WTC11 (cell line): ENCODE data around the gene DLGAP4.

Experiments
- ATF2 ChIP-seq: sonication (generic); formaldehyde crosslinking; IDR thresholded peaks from 2 replicates; pipeline ENCODE4 v1.8.1; 2022; ENCODE audit warnings: low read depth, missing genetic modification reagents, borderline replicate concordance
- CREB1 ChIP-seq: sonication (generic); formaldehyde crosslinking; IDR thresholded peaks from 2 replicates; pipeline ENCODE4 v1.8.0; 2023; ENCODE audit warnings: mild to moderate bottlenecking, missing genetic modification reagents
- CTCF ChIP-seq: fragments of 200-600 bp; IDR thresholded peaks from 2 replicates; pipeline ENCODE4 v1.8.0; 2022; ENCODE audit warnings: antibody characterized with exemption
- ELF4 ChIP-seq: sonication (generic); formaldehyde crosslinking; IDR thresholded peaks from 2 replicates; pipeline ENCODE4 v1.8.1; 2022; ENCODE audit warnings: low read depth, mild to moderate bottlenecking, moderate library complexity, missing genetic modification reagents
- FOXK1 ChIP-seq: sonication (generic); formaldehyde crosslinking; IDR thresholded peaks from 2 replicates; pipeline ENCODE4 v1.8.0; 2022; ENCODE audit warnings: mild to moderate bottlenecking, moderate library complexity, missing genetic modification reagents
- NR3C1 ChIP-seq: sonication (generic); formaldehyde crosslinking; conservative IDR thresholded peaks from 2 replicates; pipeline ENCODE4 v1.8.1; 2023; ENCODE audit warnings: low read depth, mild to moderate bottlenecking, missing genetic modification reagents
- SP1 ChIP-seq: sonication (generic); formaldehyde crosslinking; conservative IDR thresholded peaks from 2 replicates; pipeline ENCODE4 v1.8.1; 2022; ENCODE audit warnings: missing genetic modification reagents
- ZNF423 ChIP-seq: fragments of 250-450 bp; sonication (Bioruptor Pico); IDR thresholded peaks from 2 replicates; pipeline ENCODE4 v2.1.2; 2022; ENCODE audit warnings: mild to moderate bottlenecking, moderate library complexity
- TF ChIP-seq, protein P1 (sequence below): sonication (generic); formaldehyde crosslinking; IDR thresholded peaks from 2 replicates; pipeline ENCODE4 v1.8.0; 2022; ENCODE audit warnings: mild to moderate bottlenecking, missing genetic modification reagents

DNA sequence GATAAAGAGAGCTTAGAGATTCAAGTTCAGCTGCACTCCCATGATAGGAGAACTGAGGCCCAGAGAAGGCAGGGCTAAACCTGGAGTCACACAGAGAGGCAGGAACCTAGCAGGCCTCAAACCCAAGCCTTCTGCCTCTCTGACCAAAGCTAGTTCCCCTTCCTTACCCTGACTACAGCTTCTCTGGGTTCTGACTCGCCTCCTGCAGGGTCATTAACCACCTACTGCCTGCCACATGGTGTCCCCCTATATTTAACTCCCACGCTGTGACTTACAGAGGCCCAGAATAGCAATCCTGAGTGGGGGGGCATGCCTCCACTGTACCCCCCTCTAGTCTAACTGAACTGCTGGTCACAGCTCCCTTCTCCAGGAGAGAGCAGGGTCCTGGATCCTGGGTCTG, 84.1 kb downstream of the DLGAP4 start:
- TF ChIP-seq CTCF (no peak), ZNF423 (no peak), ELF4 (CRISPR knock-in tag) (no peak), NR3C1 (CRISPR knock-in tag) (no peak), ATF2 (CRISPR knock-in tag) (no peak), FOXK1 (no peak), SP1 (CRISPR knock-in tag) (no peak), CREB1 (no peak)
- TF ChIP-seq, protein P1, sequence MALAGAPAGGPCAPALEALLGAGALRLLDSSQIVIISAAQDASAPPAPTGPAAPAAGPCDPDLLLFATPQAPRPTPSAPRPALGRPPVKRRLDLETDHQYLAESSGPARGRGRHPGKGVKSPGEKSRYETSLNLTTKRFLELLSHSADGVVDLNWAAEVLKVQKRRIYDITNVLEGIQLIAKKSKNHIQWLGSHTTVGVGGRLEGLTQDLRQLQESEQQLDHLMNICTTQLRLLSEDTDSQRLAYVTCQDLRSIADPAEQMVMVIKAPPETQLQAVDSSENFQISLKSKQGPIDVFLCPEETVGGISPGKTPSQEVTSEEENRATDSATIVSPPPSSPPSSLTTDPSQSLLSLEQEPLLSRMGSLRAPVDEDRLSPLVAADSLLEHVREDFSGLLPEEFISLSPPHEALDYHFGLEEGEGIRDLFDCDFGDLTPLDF (CRISPR knock-in tag): no peak
